Measurements from ENCODE around the gene SRGAP3. TPM values are rescaled to one million over a fixed set of nuclear protein-coding genes. Genes with fewer than 3 reads are reported as not detected.

SRGAP3 gene
- total RNA-seq, 1 donor from 2014 or later = 21.4 TPM

- no peak for DNase-seq (ENCODE audit: low spot score, unreplicated experiment)
- no peaks in the 10 kb centered on the region for H3K36me3 Mint-ChIP-seq (ENCODE audit: insufficient read depth)
- peaks cover 12% of the 10 kb centered on the region for H3K4me1 Mint-ChIP-seq (ENCODE audit: low read depth)
- no peak for TF ChIP-seq CTCF (IDR thresholded peaks at IDR 0.05; ENCODE audit: unreplicated experiment)
- no peaks in the 10 kb centered on the region for H3K27me3 Mint-ChIP-seq
- H3K9me3 Mint-ChIP-seq (ENCODE audit: low read depth) = no peaks in the 10 kb centered on the region
- no peak overlapping the region for H3K4me3 Mint-ChIP-seq (ENCODE audit: low read depth)
- H3K27ac Mint-ChIP-seq = peak overlapping the region; percentile 19
These were observed 31.2 kb upstream of the SRGAP3 start for GRCh38 chr3:9280451-9281219.

- no peak for TF ChIP-seq CTCF (IDR thresholded peaks at IDR 0.05; ENCODE audit: unreplicated experiment)
- no peak overlapping the region for H3K27ac Mint-ChIP-seq
- no peak for DNase-seq (ENCODE audit: low spot score, unreplicated experiment)
- H3K27me3 Mint-ChIP-seq = peaks cover 3% of the 10 kb centered on the region
- H3K4me1 Mint-ChIP-seq (ENCODE audit: low read depth) = peaks cover 12% of the 10 kb centered on the region
- H3K9me3 Mint-ChIP-seq (ENCODE audit: low read depth) = no peaks in the 10 kb centered on the region
- no peak overlapping the region for H3K4me3 Mint-ChIP-seq (ENCODE audit: low read depth)
- no peaks in the 10 kb centered on the region for H3K36me3 Mint-ChIP-seq (ENCODE audit: insufficient read depth)
These were observed 30.5 kb upstream of the SRGAP3 start for GRCh38 chr3:9279966-9280365.

GRCh38 chr3:9278498-9278897 is 29.1 kb upstream of the SRGAP3 start:
- Mint-ChIP-seq H3K27me3 (peaks cover 3% of the 10 kb centered on the region), H3K9me3 (ENCODE audit: low read depth) (no peaks in the 10 kb centered on the region), H3K4me1 (ENCODE audit: low read depth) (peaks cover 12% of the 10 kb centered on the region), H3K4me3 (ENCODE audit: low read depth) (no peak overlapping the region), H3K36me3 (ENCODE audit: insufficient read depth) (no peaks in the 10 kb centered on the region), H3K27ac (no peak overlapping the region)
- no peak for TF ChIP-seq CTCF (IDR thresholded peaks at IDR 0.05; ENCODE audit: unreplicated experiment)
- DNase-seq (ENCODE audit: low spot score, unreplicated experiment) = no peak

GRCh38 chr3:9278085-9278484 is 28.6 kb upstream of the SRGAP3 start:
- H3K4me1 Mint-ChIP-seq (ENCODE audit: low read depth) = peaks cover 12% of the 10 kb centered on the region
- no peak overlapping the region for H3K27ac Mint-ChIP-seq
- no peaks in the 10 kb centered on the region for H3K36me3 Mint-ChIP-seq (ENCODE audit: insufficient read depth)
- H3K27me3 Mint-ChIP-seq = peaks cover 3% of the 10 kb centered on the region
- no peak overlapping the region for H3K4me3 Mint-ChIP-seq (ENCODE audit: low read depth)
- no peak for DNase-seq (ENCODE audit: low spot score, unreplicated experiment)
- H3K9me3 Mint-ChIP-seq (ENCODE audit: low read depth) = no peaks in the 10 kb centered on the region
- TF ChIP-seq CTCF (IDR thresholded peaks at IDR 0.05; ENCODE audit: unreplicated experiment) = no peak

- peaks cover 12% of the 10 kb centered on the region for H3K4me1 Mint-ChIP-seq (ENCODE audit: low read depth)
- H3K9me3 Mint-ChIP-seq (ENCODE audit: low read depth) = no peaks in the 10 kb centered on the region
- H3K4me3 Mint-ChIP-seq (ENCODE audit: low read depth) = no peak overlapping the region
- H3K27ac Mint-ChIP-seq = no peak overlapping the region
- DNase-seq (ENCODE audit: low spot score, unreplicated experiment) = no peak
- H3K27me3 Mint-ChIP-seq = peaks cover 3% of the 10 kb centered on the region
- no peak for TF ChIP-seq CTCF (IDR thresholded peaks at IDR 0.05; ENCODE audit: unreplicated experiment)
- no peaks in the 10 kb centered on the region for H3K36me3 Mint-ChIP-seq (ENCODE audit: insufficient read depth)
These were observed 27.4 kb upstream of the SRGAP3 start for GRCh38 chr3:9276761-9277370.
